GM19467 (cell line): ENCODE measurements around the gene HOXC4.

Experiments
- ATAC-seq: cut with Tn5 transposase; IDR thresholded peaks from one replicate; pipeline ENCODE4 v1.9.1; 2021; ENCODE audit warnings: mild to moderate bottlenecking, moderate library complexity; ENCODE audit not compliant: unreplicated experiment

The HOXC4 gene

DNA sequence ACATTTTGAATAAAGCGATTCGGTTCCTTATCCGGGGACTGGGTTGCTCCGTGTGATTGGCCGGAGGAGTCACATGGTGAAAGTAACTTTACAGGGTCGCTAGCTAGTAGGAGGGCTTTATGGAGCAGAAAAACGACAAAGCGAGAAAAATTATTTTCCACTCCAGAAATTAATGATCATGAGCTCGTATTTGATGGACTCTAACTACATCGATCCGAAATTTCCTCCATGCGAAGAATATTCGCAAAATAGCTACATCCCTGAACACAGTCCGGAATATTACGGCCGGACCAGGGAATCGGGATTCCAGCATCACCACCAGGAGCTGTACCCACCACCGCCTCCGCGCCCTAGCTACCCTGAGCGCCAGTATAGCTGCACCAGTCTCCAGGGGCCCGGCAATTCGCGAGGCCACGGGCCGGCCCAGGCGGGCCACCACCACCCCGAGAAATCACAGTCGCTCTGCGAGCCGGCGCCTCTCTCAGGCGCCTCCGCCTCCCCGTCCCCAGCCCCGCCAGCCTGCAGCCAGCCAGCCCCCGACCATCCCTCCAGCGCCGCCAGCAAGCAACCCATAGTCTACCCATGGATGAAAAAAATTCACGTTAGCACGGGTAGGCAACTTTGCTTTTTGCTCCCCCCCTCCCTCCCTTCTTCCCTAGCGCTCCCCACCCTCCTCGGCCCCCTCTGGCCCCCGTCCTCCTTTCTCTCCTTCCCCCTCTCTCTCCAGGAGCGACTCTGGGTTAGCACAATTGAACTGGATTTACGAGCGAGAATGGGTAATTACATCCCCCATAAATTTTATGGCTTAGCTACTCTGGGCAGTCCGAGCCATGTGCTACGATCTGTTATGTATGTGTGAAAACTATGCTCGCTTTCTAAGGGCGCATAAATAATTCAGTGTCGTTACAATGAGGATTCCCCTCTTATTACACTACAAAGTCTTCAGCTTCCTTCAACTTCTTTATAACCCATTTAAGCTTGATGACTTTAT lies at the start of gene HOXC4:
Gene HOXC4, plus strand, starts transcription at position 85 of the 991 bp plus-strand sequence. Its CDS starts 88 bp downstream, at position 173.
- ATAC-seq = peak; percentile 30

DNA sequence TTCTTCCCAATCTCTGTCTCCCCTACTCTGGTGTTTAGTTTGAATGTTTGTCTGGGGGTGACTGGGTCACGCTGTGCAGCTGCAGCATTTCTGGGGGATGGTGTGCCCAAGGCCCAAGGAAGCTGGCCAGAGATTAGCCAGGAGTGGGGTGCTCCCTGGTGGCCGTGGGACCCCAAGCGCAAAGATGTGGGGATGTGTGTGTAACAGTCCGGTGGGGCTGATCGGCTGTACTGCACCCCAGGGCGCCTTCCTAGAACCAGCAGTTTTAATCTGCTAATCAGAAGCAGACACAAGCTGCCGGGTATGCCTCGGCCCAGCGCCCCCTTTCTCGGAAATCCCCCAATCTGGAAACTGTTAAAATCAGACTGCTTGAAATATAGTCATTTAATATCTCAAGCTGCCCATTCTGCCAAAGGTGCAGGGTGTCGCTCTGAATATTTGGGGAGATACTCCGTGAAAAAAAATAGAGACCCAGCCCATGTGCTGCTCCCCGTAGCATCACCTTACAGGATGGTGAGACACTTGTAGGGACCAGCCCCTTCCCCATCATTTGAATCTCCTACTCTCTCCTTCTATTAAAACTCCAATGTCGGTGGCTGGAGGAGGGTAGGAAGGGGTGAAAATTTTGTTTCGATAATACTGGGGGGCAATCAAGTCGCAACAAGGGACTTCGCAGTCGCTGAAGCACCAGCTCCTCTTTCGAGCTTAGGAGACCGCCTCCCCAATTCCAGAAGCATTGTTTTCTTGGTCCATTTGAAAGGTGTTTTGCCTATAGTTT lies 49.4 kb upstream of the HOXC4 start:
- no peak for ATAC-seq

DNA sequence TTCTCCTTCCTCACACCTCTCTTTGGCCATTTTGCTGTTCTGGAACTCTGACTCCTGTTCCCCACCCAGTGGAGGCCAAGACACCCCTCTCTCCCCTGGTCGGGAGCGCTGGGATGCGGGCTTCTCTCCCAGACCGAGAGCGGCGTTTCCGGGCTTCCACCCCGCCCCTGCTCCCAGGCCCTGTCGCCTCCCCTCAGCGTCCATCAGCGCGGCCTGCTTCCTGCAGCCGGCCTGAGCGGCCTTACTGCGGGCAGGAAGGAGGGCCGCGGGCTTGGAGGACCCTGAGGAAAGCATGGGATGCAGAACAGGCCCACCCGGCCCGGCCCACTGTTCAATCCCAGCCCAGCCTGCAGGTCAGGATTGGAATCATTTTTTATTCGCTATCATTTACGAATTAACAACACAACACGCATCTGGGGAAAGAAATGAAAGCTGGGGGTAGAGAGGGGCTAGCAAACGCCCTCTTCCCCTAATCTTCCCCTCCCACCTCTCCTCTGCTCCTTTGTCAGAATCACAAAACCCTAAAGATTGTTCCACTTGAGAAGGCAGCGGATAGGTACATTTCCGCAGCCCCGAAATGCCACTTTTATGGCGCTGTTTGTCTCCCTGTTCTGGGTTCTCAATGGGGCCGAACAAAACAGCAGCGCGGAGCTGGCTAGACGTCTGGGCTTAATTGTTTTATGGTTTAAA lies 48.6 kb upstream of the HOXC4 start:
- no peak for ATAC-seq

DNA sequence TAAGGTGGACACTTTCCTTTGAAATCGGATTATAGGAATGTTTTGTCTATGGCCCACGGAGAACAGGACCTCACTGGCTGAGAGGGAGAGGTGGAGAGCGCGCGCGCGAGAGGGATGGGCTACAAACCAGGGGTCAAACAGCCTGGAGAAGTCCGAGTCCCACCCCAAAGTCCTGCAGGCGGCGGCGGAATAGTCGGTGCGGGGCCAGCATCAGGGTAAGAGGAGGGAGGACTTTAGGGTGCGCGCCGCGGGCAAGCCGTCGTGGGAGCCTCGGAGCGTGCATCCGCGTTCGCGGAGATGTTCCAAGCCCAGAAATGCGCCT lies 48.1 kb upstream of the HOXC4 start:
- ATAC-seq = no peak

DNA sequence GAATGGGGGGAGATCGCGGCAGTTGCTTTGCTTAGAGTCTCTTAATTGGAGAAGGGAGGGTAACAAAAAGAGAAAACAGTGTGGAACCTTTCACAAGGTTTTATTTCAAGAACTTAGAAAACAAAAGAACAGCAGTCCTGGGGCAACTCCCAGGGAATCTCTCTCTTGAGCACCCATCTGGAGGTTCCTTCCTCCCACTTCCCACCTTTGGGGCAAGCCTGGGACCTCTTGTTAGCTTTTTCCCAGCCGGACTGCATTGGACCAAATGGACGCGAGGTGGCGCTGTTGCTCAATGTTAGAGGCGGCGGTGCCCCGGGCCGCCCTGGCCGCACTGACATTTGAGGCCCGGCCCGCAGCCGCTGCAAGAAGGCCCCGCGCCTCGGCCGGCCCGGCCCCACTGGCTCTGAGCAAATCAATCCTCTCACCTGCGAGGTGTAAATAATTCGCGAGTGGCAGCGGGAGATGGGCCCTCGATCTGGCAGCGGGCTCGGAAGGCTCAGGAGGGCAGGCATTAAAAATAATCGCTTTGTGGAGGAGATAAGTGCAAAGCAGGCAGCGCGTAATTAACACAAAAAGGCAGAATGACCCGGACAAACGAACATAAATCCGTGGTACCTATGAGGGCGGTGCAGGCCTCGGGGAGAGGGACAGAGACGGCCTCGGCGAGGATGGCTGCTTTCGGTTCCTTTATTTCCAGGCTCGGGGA lies 47.6 kb upstream of the HOXC4 start:
- no peak for ATAC-seq

DNA sequence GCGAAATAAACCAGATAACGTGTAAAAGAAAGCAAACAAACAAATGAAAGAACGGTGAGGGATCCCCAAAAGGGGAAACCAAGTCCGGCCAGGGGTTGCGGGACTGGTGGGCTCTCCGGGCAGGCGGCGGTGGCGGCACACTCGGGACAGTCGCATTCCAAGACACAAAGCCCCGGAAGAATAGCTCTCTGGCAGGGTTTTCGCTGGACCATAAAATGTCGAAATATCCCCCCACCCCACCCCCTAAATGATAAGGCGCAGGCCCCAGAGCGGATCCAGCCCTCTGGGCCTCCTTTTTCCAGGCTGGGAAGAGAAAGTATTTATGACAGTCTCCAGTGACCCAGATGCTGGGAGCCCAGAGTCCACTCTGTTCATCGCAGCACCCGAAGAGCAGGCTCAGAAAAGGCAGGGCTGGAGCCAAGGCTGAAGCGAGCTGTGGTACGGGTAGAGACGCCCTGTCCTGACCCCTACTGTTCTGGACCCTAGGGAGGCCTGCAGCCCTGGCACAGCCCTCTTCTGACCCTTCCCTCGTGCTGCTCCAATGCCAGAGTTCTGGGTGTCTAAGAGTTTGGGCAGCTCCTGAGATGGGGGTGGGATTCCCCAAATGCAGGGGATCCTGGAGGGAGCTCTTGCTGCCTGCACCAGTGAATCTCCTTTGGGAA lies 46.9 kb upstream of the HOXC4 start:
- no peak for ATAC-seq

DNA sequence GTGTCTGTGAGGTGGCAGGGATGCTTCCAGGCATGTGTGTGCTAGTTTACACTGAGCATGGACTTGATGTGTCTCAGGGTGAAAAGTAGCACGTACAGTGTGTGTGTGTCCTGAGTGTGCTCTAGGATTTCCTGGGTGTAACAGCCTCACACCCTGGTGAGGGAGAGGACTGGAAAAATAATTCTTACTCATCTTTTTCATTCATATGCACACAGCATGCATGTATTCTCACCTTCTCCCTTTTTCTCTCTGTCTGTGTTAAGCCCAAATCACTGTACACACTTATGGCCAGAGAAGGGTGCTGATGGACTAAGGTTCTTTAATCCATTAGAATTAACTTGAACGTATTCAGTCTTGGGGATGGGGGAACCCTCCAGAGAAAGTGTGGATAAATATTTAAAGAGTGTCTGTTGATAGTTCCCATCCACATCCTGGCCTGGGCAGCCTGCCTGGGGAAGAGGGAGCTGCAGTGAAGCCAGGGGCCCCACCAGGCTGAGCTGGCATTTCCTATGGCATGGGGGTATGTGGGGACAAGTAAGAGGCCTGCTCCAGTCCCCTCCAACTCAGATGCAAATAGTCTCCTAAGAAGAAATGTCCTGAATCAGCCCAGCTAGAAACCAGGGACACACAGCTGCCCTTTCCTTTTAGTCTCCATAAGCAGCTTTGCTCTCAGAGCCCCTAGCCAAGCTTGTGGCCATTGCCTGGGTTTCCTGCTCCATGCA lies 45.9 kb upstream of the HOXC4 start:
- no peak for ATAC-seq

DNA sequence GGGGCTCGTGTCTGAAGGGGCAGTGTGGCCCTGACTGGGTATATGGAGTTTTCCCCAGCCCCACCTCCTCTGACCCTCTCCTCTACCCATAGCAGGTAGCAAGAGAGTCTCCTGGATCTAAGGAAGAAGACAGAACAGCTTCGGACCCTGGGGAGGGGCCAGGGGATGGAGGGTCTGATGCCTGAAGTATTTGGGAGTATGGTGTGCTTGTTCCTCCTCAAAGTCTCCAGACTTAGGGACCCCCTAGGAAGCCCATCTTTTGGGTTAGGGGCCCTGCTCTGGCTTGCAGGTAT lies 45.4 kb upstream of the HOXC4 start:
- ATAC-seq = no peak

DNA sequence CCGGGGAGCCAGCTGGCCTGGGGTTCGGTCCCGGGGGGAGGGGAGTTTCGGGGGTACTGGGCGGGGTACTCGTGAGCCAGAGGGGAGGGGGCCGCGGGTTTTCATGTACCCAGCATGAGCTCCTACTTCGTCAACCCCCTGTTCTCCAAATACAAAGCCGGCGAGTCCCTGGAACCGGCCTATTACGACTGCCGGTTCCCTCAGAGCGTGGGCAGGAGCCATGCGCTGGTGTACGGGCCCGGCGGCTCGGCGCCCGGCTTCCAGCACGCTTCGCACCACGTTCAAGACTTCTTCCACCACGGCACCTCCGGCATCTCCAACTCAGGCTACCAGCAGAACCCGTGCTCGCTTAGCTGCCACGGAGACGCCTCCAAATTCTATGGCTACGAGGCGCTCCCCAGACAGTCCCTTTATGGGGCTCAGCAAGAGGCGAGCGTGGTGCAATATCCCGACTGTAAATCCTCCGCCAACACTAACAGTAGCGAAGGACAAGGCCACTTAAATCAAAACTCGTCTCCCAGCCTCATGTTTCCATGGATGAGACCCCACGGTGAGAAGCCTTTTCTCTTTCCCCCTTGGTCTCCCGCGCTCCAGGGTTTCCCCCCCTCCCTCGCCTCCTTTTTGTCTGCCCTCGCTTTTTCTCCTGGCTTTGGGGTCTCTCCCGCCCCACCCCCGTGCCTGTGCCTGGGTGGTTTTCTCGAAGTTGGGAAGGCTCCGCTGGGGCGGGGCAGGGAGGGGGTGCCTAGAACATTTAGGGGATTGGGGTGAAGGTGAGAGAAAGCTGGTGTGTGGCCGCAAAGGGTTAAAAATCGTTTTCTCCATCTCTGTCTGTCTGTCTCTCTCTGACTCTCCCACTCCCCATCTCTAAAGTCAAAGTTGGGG lies 44.2 kb upstream of the HOXC4 start:
- ATAC-seq = no peak

DNA sequence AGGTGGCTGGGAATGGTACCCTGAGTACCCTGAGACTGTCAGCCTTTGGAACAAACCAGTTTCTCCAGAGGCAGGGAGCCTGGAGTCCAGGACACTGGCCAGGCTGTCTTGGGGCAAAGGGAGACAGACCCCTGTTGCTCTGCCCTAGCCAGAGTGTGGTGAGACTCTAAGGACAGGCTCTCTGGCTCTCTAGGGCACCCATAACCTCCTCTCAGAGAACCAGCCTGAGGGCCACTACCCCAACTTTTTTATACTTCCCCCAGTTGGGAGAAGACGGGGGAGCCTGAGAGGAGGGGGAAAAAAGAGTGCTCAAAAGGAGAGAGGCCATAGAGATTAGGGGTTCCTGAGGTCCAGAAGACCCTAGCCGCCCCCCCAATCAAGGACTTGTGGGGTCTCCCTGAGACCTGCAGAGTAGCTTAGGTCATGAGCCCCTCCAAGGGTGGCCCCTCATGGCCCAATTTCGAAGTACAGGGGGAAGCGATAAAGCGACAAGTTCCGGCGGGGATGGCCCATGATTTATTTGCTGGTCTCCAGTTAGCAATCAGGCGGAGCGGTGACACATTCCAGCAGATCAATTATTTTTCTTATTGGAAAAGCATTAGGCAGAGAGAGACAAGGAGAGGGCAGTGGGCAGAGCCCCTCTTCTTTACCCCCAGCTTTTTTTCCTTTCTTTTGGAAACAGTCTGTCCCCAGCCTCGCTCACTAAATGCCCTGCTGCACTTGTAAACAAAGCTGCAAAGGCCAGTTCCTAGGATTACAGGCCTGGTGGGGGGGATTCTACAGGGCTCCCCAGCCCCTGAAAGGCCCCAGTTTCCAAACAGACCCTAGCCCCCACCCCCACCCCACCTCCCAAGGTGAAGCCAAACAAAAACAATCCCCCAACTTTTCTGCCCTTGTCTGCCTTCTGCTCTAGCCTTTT lies 43.3 kb upstream of the HOXC4 start:
- no peak for ATAC-seq

DNA sequence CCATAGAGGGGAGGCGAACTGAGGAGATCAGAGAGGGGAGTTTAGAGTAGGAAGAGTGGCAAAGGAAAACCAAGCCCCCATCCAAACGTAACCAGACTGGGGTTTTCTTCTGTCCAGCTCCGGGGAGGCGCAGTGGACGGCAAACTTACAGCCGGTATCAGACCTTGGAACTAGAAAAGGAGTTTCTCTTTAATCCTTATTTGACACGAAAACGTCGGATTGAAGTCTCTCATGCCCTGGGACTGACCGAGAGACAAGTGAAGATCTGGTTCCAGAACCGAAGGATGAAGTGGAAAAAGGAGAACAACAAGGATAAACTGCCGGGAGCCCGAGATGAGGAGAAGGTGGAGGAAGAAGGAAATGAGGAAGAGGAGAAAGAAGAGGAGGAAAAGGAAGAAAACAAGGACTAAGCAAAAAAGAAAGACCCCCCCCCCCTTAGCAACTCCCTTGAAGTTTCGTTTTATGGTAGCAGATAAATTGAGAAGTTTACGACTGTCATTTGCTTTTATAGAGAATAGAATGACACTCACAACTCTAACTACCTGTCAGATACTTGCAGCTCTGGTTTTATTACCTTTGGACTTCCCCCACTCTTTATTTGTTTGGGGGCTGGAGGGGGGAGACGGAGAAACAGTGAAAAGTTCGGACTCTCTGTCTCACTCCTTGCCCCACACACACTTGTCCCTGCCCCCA lies 42.5 kb upstream of the HOXC4 start:
- no peak for ATAC-seq

DNA sequence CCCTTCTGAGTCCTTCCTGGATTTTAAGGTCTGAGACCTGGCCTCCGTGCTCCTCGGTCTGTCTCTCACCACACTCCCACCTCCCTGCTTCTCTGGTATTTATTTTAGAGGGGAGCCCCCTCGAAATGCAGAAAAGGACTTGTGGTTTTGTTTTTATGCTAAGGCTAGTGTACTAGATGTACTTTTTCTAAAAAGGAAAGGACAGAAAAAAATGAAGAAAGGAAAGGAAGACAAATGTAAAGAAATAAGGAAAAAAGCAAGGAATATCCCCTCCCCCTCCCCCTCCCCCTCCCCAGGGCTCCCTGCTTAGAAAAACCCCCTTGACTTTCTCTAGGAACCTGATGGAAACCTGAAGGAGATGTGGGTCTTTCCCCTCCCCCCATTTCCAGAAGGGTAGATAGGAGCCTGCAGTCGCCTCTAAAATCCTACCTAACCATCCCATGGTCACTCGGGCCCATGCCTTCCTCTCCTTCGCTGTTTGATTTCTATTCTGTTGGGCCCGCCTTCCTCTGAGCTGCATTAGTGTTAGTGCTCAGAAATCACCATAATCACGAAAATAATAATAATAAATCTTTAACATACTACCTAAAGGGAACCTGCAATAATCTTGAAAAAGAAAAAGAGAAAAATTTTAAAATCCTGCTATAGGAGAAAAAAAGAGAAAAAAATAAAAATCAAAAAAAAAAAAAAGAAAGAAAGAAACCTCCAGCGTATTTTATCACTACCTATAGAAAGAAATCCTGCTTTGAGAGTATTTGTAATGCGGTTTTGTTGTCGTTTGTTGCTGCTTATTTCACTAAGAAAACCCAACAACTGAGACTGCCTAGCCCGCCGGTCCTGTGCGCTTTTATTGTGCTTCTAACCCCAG lies 41.7 kb upstream of the HOXC4 start:
- ATAC-seq = no peak

DNA sequence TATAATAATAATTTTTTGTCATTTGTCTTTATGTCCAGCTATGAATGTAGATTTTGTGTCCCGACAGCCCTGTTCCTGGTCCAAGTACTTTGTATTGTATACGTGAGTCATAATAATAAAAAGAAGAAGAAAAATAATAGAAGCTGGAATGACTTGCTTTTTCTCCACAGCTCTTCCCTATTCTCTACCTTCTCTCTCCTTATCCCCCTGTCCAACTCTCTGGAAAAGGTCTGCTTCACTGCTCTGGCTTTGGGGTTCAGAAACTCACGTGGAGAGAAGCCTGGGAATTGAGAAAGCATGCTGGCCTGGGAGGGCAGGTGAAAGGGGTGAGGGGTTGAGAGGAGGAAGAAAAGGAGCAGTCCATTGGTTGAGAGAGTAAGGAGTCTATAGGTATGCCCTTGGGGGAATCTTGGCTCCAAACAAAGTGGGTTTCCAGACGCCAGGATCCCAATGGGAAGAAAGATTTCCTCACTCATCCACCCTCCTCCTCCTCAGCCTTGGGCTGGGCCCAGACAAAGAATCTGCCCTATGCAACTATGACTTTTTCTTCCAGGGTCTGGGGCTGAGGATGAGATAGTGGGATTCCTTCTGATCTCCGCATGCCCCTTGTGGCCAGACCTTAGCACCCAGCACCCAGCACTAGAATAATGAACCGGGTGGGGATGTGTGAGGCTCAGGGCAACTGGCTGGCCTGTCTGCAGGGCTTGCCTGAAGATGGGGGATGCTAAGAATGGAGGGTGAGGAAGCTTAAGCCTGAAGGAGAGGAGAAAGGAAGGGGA lies 40.8 kb upstream of the HOXC4 start:
- ATAC-seq = no peak

DNA sequence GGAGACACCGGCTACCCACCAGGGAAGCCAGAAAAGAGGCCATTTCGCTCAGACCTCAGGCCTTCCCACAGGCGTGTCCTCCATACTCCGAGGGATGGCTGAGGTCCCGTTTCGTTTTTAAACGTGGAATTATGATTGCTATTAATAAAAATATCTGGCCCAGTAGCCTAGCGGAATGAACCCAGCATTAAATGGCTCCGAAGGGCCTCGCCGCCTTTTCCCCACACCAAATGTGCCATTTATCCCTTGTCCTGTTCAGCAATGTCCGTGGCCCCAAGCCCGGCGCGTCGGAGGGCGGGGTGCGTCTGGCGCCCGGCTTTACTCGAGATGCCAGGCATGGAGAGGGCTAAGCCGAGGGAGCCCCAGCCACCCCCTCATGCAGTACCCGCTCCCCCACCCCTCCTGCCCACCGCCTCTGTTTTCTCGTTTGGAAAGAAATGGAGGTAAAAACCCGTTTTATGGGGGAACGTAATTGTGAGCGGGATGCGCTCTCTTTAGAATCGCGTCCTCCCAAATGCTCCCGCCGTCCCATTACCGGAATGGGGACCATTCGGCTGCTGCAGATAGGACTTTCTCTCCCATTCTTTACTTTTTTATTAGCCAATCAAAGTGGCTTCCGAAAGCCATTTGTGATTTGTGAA lies 39.1 kb upstream of the HOXC4 start:
- no peak for ATAC-seq
